Measurements from ENCODE around the gene ZNF804A.

DNA sequence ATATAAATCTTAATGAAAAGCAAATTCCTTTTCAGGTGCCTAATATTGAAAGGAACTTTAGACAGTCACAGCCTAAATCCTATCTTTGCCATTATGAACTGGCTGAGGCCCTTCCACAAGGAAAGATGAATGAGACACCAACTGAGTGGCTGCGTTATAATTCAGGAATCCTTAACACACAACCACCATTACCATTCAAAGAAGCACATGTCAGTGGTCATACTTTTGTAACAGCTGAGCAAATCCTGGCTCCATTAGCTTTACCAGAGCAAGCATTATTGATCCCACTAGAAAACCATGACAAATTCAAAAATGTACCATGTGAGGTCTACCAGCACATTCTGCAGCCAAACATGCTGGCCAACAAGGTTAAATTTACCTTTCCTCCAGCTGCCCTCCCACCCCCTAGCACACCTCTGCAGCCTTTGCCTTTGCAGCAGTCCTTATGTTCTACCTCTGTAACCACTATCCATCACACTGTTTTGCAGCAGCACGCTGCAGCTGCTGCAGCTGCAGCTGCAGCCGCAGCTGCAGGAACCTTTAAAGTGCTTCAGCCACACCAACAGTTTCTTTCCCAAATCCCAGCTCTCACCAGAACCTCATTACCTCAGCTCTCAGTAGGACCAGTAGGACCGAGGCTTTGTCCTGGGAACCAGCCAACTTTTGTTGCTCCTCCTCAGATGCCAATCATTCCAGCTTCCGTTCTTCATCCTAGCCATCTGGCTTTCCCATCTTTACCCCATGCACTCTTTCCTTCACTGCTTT lies 340.1 kb downstream of the ZNF804A start:
- TF ChIP-seq, protein P1, sequence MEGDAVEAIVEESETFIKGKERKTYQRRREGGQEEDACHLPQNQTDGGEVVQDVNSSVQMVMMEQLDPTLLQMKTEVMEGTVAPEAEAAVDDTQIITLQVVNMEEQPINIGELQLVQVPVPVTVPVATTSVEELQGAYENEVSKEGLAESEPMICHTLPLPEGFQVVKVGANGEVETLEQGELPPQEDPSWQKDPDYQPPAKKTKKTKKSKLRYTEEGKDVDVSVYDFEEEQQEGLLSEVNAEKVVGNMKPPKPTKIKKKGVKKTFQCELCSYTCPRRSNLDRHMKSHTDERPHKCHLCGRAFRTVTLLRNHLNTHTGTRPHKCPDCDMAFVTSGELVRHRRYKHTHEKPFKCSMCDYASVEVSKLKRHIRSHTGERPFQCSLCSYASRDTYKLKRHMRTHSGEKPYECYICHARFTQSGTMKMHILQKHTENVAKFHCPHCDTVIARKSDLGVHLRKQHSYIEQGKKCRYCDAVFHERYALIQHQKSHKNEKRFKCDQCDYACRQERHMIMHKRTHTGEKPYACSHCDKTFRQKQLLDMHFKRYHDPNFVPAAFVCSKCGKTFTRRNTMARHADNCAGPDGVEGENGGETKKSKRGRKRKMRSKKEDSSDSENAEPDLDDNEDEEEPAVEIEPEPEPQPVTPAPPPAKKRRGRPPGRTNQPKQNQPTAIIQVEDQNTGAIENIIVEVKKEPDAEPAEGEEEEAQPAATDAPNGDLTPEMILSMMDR (IDR thresholded peaks at IDR 0.05; ENCODE audit: insufficient read depth, low read depth, low read length), result no peak
- TF ChIP-seq EZH2 (IDR thresholded peaks at IDR 0.05; ENCODE audit: insufficient read depth, low read length), result no peak

Data from astrocyte (in vitro differentiated cells and primary cell).